Peyer's patch (tissue), 4 donors: ENCODE measurements around the gene KIF1A.

Experiments used
- POLR2A ChIP-seq, 2 donors: fragments of 450-650 bp; IDR thresholded peaks; one replicate each; pipeline ENCODE4 v1.5.1; 2017; ENCODE audit warnings: antibody characterized with exemption in 2 of 2, mild to moderate bottlenecking in 2 of 2, moderate library complexity in 2 of 2
- TF ChIP-seq, protein P1 (sequence below), 6 experiments: fragments of 450-650 bp in 4 of 6; fragments of 200-600 bp in 2 of 6; sonication (generic) in 1 of 6; IDR thresholded peaks; one replicate each; pipeline ENCODE4 v1.5.1; 2017 to 2019; ENCODE audit warnings: antibody characterized with exemption in 6 of 6, mild to moderate bottlenecking in 3 of 6, moderate library complexity in 1 of 6

DNA sequence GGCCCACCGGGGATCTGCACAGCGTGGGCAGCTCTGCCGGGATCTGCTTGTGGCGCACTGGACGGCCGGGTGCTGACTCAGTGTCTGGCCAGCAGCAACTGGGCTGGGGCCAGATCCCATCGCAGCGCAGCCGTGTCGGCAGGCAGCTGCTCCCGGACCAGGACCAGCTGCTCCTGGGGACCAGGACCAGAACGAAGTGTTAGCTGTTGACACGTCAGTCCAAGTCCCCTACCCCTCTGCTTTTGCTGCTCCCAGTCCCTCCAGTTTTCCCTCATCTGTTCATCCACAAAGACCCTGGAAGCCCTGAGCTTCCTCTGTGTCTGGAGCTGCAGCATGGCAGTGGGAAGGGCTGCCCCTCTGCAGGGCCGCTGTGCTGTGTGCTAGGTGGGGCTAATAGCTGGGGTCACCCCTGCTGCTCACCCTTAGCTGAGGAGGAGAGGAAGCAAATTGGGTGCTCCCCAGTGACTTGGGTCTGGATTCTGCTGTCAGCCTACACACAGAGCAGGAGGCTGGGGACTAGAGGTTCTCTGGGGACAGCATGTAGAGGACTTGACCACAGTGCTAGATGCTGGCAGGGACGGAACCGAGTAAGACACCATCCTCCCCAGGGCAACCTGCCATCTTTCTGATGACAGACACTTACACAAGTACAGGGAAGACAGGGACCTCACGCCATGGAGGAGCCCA, 16.9 kb upstream of the KIF1A start:
- TF ChIP-seq, protein P1, sequence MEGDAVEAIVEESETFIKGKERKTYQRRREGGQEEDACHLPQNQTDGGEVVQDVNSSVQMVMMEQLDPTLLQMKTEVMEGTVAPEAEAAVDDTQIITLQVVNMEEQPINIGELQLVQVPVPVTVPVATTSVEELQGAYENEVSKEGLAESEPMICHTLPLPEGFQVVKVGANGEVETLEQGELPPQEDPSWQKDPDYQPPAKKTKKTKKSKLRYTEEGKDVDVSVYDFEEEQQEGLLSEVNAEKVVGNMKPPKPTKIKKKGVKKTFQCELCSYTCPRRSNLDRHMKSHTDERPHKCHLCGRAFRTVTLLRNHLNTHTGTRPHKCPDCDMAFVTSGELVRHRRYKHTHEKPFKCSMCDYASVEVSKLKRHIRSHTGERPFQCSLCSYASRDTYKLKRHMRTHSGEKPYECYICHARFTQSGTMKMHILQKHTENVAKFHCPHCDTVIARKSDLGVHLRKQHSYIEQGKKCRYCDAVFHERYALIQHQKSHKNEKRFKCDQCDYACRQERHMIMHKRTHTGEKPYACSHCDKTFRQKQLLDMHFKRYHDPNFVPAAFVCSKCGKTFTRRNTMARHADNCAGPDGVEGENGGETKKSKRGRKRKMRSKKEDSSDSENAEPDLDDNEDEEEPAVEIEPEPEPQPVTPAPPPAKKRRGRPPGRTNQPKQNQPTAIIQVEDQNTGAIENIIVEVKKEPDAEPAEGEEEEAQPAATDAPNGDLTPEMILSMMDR (IDR thresholded peaks at IDR 0.05), result no peak
- TF ChIP-seq POLR2A (IDR thresholded peaks at IDR 0.05), result no peak
